ENCODE data around the gene PGS1.
A peak's percentile ranks its signal among the peaks of the same experiment; 100 is the strongest.

PGS1 gene

DNA sequence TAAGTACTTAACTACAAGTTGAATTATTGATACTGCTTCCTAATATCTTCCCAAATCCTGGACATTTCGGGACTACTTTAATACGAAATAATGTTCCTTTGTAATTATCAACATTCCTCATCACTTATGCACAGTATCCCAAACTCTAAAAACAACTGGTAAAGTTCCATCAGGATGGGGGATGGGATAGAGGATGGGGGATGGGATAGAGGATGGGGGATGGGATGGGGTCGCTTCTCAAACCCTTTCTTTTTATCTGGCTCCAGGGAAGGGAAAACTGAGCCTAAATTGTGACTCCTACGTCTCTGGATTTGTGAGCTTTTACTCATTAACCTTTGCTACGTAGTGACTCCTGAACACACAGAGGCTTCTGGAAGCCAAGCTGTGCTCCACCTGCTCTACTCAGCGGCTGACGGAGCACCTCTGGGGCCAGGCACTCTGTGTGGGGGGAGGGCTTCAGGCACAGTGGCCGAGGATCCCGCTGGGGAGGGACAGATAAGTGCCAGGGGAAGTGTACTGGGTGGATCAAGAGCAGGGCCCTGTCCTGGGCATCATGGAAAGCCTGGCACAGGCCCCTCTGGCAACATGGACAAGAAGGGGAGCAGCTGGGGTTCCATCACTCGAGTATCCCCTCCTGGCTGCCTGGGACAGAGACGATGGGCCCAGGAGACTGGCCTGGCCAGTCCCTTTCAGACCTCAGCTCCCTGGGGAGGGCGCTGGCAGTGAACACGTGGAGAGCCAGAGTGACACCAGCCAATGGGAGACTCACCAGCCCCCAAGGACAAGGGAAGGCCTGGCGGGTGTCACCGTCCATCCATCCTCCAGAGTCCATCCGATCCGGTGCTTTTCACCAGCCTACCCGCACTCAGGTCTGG, 56.2 kb downstream of the PGS1 start:
- no peak for DNase-seq (ENCODE audit: low read depth)
- no peak overlapping the region for H3K4me3 ChIP-seq (ENCODE audit: low read depth, low read length)

DNA sequence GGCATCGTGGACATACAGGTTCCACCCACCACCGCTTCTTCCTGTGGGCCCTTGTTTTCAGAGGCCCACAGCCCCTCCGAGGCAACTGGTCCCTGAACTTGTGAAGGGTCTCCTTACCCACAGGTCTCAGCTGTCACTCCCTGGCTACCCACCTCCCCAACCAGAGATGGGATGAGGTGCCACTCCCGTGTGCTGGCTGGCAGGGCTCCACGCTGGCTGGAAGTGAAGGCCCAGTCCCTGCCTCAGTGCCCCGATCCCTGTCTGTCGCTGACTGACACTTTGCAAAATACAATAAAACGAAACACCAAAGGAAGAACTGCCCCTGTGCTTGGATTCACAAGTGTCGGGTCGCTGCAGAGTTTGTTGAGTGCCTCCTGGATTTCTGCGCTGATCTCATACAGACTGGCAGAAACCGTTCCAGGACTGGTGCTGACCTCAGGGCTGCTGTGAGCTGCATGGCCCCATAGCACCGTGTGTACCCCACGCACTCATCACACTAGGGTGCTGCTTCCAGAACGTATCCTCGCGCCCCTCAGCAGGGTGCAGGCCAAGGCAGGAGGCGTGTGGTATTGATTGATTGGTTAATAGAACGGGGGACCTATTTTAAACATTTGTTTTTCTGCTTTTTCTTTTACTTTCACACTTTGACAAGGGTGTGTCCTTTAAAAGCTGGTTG, 57.0 kb downstream of the PGS1 start:
- H3K4me3 ChIP-seq (ENCODE audit: low read depth, low read length), result no peak overlapping the region

GRCh38 chr17:78437508-78438169, 59.2 kb downstream of the PGS1 start:
- DNase-seq (ENCODE audit: low read depth), result no peak
- no peak overlapping the region for H3K4me3 ChIP-seq (ENCODE audit: low read depth, low read length)

More for the DNA sequence above, 57.0 kb downstream of the PGS1 start:
- DNase-seq (ENCODE audit: low read depth), result no peak

GRCh38 chr17:78438271-78438691, 59.8 kb downstream of the PGS1 start:
- no peak for DNase-seq (ENCODE audit: low read depth)
- no peak overlapping the region for H3K4me3 ChIP-seq (ENCODE audit: low read depth, low read length)

DNA sequence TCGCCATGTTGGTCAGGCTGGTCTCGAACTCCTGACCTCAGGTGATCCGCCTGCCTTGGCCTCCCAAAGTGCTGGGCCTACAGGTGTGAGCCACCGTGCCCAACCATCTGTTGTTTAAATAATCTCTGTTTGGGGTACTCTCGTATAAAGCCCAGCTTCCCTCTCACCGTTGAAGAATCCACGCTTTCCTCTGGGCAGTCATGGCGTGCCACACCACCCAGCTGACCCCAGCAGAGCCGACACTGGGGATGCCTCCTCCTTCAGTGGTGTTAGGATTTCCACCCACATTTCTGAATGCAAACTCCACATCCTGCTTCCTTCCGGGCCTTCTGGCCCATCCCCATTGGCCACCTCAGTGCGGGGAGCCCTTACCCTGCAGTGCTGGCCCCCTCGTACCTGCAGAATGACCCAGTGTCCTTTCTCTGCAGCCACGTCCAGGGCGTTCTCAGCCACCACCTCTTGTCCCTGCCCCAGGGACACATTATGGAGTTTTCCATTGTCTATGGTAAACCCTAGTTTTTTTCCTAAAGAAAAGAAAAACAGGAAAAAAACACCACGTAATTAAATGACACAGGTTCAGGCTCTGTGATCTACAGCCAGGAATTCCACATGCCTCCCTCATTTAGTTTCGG, 60.4 kb downstream of the PGS1 start:
- DNase-seq (ENCODE audit: low read depth), result no peak
- H3K4me3 ChIP-seq (ENCODE audit: low read depth, low read length), result no peak overlapping the region

- no peak overlapping the region for H3K4me3 ChIP-seq (ENCODE audit: low read depth, low read length)
- no peak for DNase-seq (ENCODE audit: low read depth)
Measured at GRCh38 chr17:78441271-78441971, 63.0 kb downstream of the PGS1 start.

DNA sequence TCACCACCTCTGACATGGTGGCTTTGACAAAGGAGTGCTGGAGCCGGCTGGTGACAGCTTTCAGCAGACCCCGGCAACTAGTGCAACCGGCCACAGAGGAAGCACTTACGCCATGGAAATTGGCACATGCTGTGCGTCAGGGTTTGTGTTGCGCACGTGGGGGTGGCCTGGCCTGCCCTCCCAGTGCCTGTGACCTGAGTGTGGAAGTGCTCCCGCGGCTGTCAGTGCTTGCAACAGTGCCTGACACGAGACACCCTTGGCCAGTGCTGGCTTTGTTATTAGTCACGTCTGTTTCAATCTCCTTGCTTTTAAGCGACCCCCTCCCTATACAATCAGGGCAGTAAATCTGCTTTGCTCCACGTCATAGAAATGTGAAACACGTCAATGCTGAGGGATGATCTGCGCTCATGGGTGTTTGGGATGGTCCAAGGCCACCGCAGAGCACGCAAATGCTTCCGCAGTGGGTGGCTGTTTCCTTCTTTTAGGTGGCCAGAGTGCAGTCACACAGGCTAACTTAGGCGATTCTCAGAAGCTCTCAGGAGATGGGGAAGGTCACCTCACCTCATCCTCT, 64.3 kb downstream of the PGS1 start:
- DNase-seq (ENCODE audit: low read depth), result no peak
- no peak overlapping the region for H3K4me3 ChIP-seq (ENCODE audit: low read depth, low read length)

DNA sequence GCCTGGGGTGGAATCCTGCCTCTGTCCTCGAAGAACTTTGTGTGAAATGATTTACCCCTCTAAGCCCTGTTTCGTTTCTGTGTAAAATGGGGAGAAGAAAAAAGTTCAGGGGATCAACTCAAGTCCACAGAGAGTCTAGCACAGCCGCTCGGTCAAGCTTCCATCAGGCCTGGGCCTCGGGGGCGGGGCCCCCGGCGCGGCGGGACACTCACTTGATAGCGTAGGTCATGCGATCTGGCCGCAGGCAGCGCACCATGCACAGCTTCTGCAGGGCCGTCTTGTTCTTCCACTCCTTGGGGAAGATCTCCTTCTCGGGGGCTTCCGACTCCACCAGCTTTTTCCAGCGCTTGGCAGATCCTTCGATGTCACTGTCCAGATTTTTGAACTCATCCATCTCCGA, 65.9 kb downstream of the PGS1 start:
- no peak for DNase-seq (ENCODE audit: low read depth)

DNA sequence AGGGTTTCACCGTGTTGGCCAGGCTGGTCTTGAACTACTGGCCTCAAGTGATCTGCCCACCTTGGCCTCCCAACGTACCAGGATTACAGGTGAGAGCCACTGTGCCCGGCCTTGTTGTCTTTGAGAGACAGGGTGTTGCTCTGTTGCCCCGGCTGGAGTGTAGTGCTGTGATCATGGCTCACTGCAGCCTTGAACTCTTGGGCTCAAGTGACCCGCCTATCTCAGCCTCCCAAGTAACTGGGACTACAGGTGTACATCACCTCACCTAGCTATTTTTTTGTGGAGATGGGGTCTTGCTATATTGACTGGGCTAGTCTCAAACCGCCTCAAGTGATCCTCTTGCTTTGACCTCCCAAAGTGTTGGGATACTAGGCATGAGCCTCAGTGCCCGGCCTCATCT, 68.4 kb downstream of the PGS1 start:
- no peak overlapping the region for H3K4me3 ChIP-seq (ENCODE audit: low read depth, low read length)
- DNase-seq (ENCODE audit: low read depth), result no peak

More for the DNA sequence above, 65.9 kb downstream of the PGS1 start:
- H3K4me3 ChIP-seq (ENCODE audit: low read depth, low read length), result no peak overlapping the region

- no peak overlapping the region for H3K4me3 ChIP-seq (ENCODE audit: low read depth, low read length)
- no peak for DNase-seq (ENCODE audit: low read depth)
Measured at GRCh38 chr17:78448356-78448993, 70.0 kb downstream of the PGS1 start.

GRCh38 chr17:78449983-78450595, 71.6 kb downstream of the PGS1 start:
- no peak overlapping the region for H3K4me3 ChIP-seq (ENCODE audit: low read depth, low read length)
- DNase-seq (ENCODE audit: low read depth), result no peak

- peak; percentile 14 for DNase-seq (ENCODE audit: low read depth)
- no peak overlapping the region for H3K4me3 ChIP-seq (ENCODE audit: low read depth, low read length)
Measured at GRCh38 chr17:78450696-78451345, 72.4 kb downstream of the PGS1 start.

DNA sequence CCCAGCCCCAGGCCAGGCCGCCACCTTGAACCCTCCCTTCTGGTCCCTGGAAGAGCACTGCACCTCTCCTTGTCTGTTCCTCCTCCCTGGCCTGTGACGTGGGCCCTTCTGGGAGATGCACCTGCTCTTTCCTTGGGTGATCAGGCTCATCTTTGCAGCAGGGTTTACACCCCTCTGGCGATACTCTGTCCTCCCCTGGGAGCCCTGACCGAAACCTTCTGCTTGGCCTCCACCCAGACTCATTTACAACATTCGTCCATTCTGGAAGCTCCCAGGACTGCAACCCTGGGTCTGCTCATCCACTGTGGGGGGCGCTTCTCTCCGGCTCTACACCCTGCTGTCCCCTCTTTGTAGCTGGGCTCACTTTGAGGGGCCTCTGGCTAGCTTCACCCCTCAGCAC, 73.3 kb downstream of the PGS1 start:
- H3K4me3 ChIP-seq (ENCODE audit: low read depth, low read length), result no peak overlapping the region

GRCh38 chr17:78454346-78454745, 75.9 kb downstream of the PGS1 start:
- no peak overlapping the region for H3K4me3 ChIP-seq (ENCODE audit: low read depth, low read length)
- no peak for DNase-seq (ENCODE audit: low read depth)

More for the DNA sequence above, 73.3 kb downstream of the PGS1 start:
- DNase-seq (ENCODE audit: low read depth), result no peak

DNA sequence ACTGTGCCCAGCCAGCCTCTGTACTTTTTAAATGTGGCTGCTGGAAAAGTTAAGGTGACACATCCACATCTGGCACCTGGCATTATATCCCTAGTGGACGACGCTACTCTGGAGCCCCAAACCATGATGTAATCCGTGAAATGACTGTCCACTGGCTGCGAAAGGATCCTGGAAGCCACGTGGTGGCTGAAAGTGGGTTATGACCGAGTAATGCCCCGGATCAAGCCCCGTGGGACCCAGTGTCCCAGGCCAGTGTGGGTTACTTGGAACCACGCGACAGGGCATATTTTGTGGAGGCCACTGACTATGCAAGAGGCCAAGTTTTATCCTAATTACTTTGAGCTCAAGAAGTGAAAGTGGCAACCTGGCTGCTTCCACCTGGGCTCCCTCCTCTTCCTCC, 79.6 kb downstream of the PGS1 start:
- no peak overlapping the region for H3K4me3 ChIP-seq (ENCODE audit: low read depth, low read length)
- no peak for DNase-seq (ENCODE audit: low read depth)

DNA sequence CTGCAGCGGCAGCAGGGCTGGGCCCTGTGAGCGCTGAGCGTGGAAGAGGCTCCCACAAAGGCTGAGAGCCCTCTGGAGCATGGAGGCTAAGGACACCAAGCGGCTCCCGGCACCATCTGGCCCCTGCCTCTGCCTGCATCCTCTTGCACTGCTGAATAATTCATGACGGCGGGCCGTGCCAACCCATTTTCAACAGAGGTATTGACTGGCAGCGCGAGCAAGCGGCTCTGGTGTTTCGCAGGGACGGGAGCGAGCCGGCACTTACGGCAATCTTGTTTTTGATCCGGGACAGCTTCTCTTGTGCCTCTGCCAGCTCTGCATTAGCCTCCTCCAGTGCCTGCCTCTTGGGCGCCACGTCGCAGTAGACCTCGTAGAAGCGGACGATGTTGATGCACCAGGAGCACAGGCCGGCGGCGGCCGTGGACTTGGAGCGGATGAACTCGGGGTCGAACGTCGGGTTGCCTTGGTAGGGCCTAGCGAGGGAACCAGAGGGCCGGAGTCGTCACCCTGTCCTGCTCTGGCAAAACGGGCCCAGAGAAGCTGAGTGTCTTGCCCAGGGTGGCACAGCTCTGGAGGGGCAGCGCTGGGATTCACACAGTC, 80.4 kb downstream of the PGS1 start:
- no peak overlapping the region for H3K4me3 ChIP-seq (ENCODE audit: low read depth, low read length)
- DNase-seq (ENCODE audit: low read depth), result no peak

- H3K4me3 ChIP-seq (ENCODE audit: low read depth, low read length), result no peak overlapping the region
- no peak for DNase-seq (ENCODE audit: low read depth)
Measured at GRCh38 chr17:78459696-78460095, 81.2 kb downstream of the PGS1 start.
